ENCODE measurements around the gene FEM1C. TPM values are rescaled to one million over a fixed set of nuclear protein-coding genes. Genes with fewer than 3 reads are reported as not detected.

FEM1C gene
- total RNA-seq, 1 donor from 2014 or later, result 19.8 TPM

DNA sequence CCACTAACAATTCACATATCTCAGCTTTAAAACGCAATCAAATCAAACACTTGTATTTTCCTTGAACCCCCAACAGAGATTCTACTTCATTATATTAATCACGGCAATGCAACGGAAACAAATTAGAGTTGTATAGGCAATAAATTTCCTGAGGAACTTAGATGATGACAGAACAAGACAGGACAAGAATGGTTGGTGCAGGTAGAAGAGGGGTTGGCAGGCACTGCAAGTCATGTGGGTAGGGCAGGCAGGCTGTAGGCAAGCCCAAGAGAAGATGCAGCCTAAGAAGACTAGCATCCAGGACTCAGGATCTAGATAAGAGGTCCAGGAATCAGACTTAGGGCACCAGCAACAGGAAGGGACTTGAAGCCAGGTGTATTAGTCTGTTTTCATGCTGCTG, 16.6 kb upstream of the FEM1C start:
- Mint-ChIP-seq H3K27me3 (no peaks in the 10 kb centered on the region), H3K27ac (no peak overlapping the region), H3K4me1 (no peaks in the 10 kb centered on the region), H3K36me3 (ENCODE audit: low read depth) (no peaks in the 10 kb centered on the region), H3K9me3 (peaks cover 6% of the 10 kb centered on the region), H3K4me3 (no peak overlapping the region)
- CTCF ChIA-PET, result no interaction called here
- DNase-seq, result no peak
- POLR2A ChIA-PET, result interaction anchor here (1.7 kb wide), 1 partner anchor 17 kb away, joined by 3 read pairs; the partner anchor contains the start of gene FEM1C
- TF ChIP-seq, protein P1, sequence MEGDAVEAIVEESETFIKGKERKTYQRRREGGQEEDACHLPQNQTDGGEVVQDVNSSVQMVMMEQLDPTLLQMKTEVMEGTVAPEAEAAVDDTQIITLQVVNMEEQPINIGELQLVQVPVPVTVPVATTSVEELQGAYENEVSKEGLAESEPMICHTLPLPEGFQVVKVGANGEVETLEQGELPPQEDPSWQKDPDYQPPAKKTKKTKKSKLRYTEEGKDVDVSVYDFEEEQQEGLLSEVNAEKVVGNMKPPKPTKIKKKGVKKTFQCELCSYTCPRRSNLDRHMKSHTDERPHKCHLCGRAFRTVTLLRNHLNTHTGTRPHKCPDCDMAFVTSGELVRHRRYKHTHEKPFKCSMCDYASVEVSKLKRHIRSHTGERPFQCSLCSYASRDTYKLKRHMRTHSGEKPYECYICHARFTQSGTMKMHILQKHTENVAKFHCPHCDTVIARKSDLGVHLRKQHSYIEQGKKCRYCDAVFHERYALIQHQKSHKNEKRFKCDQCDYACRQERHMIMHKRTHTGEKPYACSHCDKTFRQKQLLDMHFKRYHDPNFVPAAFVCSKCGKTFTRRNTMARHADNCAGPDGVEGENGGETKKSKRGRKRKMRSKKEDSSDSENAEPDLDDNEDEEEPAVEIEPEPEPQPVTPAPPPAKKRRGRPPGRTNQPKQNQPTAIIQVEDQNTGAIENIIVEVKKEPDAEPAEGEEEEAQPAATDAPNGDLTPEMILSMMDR (IDR thresholded peaks at IDR 0.05), result no peak
- intact Hi-C loops (cut with micrococcal nuclease), result no loop called here
- no peak for ATAC-seq (ENCODE audit: low read depth)

DNA sequence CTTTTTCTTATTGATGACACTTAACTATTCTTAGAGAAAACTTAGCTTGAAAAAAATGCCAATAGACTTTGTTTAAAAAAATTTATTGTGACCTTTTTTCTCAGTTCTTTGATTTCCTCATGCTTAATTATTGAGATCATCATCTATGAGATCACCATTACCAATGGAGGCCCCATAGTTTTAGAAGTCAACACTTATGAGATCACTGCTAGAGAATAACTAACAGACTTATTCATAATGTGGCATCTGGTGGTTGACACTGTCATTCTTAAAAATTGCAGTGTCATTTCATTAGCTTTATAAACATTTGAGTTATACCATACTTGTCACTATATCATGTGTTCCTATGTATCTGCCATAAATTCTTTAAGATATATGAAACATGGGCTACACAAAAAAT, 14.9 kb upstream of the FEM1C start:
- Mint-ChIP-seq H3K36me3 (ENCODE audit: low read depth) (no peaks in the 10 kb centered on the region), H3K9me3 (peaks cover 6% of the 10 kb centered on the region), H3K27me3 (no peaks in the 10 kb centered on the region), H3K27ac (no peak overlapping the region), H3K4me3 (no peak overlapping the region), H3K4me1 (no peaks in the 10 kb centered on the region)
- no peak for DNase-seq
- TF ChIP-seq, protein P1 (IDR thresholded peaks at IDR 0.05), result no peak
- ChIA-PET POLR2A (no interaction called here), CTCF (no interaction called here)
- intact Hi-C loops (cut with micrococcal nuclease), result no loop called here
- no peak for ATAC-seq (ENCODE audit: low read depth)

DNA sequence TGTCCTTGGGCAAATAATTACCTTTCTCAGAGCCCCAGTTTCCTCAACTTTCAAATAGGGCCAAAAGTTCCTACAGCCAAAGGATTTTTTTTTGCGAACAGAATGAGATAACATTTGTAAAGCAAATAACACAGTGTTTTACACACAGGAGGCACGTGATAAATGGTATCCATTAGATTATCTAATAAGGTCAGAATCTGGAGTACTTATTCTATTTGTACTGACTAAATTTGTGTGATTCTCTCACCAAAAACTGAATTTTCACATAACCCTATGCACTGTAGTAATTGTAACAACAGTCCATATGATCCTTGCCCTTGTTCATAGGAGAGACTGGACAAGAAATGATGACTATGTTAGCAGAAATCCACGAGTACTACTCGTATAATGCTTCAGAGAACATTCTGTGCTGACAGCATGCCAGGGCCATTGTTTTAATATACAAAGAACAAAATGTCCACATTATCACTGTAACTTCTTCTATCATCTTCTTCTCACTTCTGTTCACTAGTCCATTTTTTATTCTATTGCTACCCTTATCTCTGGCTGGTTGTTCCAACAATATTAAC, 13.9 kb upstream of the FEM1C start:
- intact Hi-C loops (cut with micrococcal nuclease), result no loop called here
- Mint-ChIP-seq H3K27ac (no peak overlapping the region), H3K4me1 (no peaks in the 10 kb centered on the region), H3K36me3 (ENCODE audit: low read depth) (no peaks in the 10 kb centered on the region), H3K27me3 (no peaks in the 10 kb centered on the region), H3K9me3 (peaks cover 6% of the 10 kb centered on the region), H3K4me3 (no peak overlapping the region)
- no peak for ATAC-seq (ENCODE audit: low read depth)
- ChIA-PET POLR2A (no interaction called here), CTCF (no interaction called here)
- TF ChIP-seq, protein P1 (IDR thresholded peaks at IDR 0.05), result no peak
- DNase-seq, result no peak

DNA sequence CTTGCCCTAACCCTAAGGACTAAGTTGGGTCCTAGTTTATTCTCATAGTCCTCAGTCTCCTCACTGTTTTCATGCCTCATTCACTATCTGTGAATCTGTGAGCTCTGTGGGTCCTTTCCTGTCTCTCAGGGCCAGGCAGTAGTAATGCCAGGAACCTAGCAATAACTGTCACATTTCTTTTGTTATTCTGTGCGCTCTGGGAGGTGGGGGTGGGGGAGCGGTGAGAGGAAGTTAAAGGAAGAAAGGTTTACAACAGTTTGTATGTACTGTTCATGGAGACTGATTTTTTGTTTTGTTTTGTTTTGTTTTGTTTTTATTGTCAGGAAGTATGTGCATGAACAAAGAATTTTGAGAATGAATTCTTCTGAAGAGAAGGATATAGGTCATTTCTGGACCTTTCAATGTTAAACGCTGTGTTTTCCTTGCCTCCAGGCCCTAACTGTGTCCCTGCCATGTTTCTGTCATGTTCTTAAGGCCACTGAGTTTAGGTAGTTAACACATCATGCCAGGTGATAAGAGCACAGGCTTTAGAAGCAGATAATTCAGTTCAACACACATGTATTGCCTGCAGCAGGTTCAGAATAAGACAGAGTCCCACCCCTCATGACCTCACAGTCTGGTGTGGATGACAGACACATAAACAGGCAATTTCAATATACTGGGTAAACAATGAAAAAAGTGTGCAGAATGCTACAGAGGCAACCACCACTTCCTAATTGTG, 13.3 kb upstream of the FEM1C start:
- DNase-seq (no peak), ATAC-seq (ENCODE audit: low read depth) (no peak)
- H3K4me1 Mint-ChIP-seq, result no peaks in the 10 kb centered on the region
- ChIA-PET CTCF (no interaction called here), POLR2A (no interaction called here)
- H3K27ac Mint-ChIP-seq, result no peak overlapping the region
- TF ChIP-seq, protein P1 (IDR thresholded peaks at IDR 0.05), result no peak
- no peaks in the 10 kb centered on the region for H3K36me3 Mint-ChIP-seq (ENCODE audit: low read depth)
- H3K9me3 Mint-ChIP-seq, result peaks cover 6% of the 10 kb centered on the region
- intact Hi-C loops (cut with micrococcal nuclease), result no loop called here
- no peaks in the 10 kb centered on the region for H3K27me3 Mint-ChIP-seq
- no peak overlapping the region for H3K4me3 Mint-ChIP-seq

DNA sequence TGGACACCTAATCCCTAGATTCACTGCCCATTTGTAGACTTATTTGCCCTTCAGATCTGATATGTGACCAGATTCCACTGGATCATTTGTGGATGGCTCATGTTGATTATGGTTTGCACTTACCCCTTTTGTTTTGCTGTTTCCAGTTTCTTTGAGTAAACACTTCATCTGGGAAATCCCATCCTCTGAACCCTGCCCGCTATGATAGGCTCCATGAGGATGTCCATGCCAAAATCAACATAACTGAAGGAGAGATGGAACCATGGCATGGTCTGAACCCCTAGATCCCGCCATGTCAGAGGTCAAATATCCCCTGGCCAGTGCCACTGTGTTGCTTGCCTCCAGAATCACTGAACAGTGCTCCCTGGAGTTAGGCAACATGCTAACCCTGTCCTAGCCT, 11.7 kb upstream of the FEM1C start:
- Mint-ChIP-seq H3K4me1 (no peaks in the 10 kb centered on the region), H3K27ac (no peak overlapping the region), H3K4me3 (no peak overlapping the region), H3K9me3 (peaks cover 4% of the 10 kb centered on the region), H3K36me3 (ENCODE audit: low read depth) (no peaks in the 10 kb centered on the region), H3K27me3 (no peaks in the 10 kb centered on the region)
- DNase-seq, result no peak
- ChIA-PET CTCF (no interaction called here), POLR2A (no interaction called here)
- no peak for ATAC-seq (ENCODE audit: low read depth)
- intact Hi-C loops (cut with micrococcal nuclease), result no loop called here
- TF ChIP-seq, protein P1 (IDR thresholded peaks at IDR 0.05), result no peak

Data from activated B cell treated with CpG ODN at 0.5 μM for 24 hours (primary cell).